DMS53 treated with DMSO at 0.1 percent for 48 hours (cell line): Measurements from ENCODE around the gene ZNF235.
"Not testable (repeated sequence)": the region's sequence is repeated elsewhere in the genome, so short reads cannot be mapped to it uniquely, and the experiment has no call there.

Experiments
- DNase-seq: peaks from one replicate; lab custom pipeline; 2025; ENCODE audit not compliant: unreplicated experiment; lab: John Stamatoyannopoulos, UW

ZNF235 gene

GRCh38 chr19:44304659-44305193 lies at the start of gene ZNF235:
Gene ZNF235 (minus strand): TSS chr19:44305025. CDS start chr19:44303404, 1,621 bp downstream.
- DNase-seq: peak; percentile 91

- DNase-seq: no peak
These were observed 41.7 kb upstream of the ZNF235 start for GRCh38 chr19:44346556-44346955.

- no peak for DNase-seq
These were observed 41.1 kb upstream of the ZNF235 start for GRCh38 chr19:44345959-44346358.

GRCh38 chr19:44344255-44344654 lies 39.4 kb upstream of the ZNF235 start:
- no peak for DNase-seq

- no peak for DNase-seq
These were observed 37.0 kb upstream of the ZNF235 start for GRCh38 chr19:44341794-44342193.

- DNase-seq: not testable (repeated sequence)
These were observed 29.8 kb upstream of the ZNF235 start for GRCh38 chr19:44334639-44335038.

GRCh38 chr19:44332145-44332544 lies 27.3 kb upstream of the ZNF235 start:
- no peak for DNase-seq

GRCh38 chr19:44315883-44316282 lies 11.1 kb upstream of the ZNF235 start:
- no peak for DNase-seq

GRCh38 chr19:44313231-44313630 lies 8.4 kb upstream of the ZNF235 start:
- DNase-seq: no peak

GRCh38 chr19:44308011-44308410 lies 3.2 kb upstream of the ZNF235 start:
- DNase-seq: no peak

- no peak for DNase-seq
These were observed 1.5 kb upstream of the ZNF235 start for GRCh38 chr19:44306283-44306682.

GRCh38 chr19:44305457-44305856 lies 632 bp upstream of the ZNF235 start:
- DNase-seq: no peak

GRCh38 chr19:44303976-44304568 lies 753 bp downstream of the ZNF235 start:
- no peak for DNase-seq

- no peak for DNase-seq
These were observed 1.5 kb downstream of the ZNF235 start for GRCh38 chr19:44303320-44303719.

- DNase-seq: no peak
These were observed 19.9 kb downstream of the ZNF235 start for GRCh38 chr19:44284968-44285367.

- DNase-seq: no peak
These were observed 22.0 kb downstream of the ZNF235 start for GRCh38 chr19:44282846-44283245.

GRCh38 chr19:44280916-44281315 lies 23.9 kb downstream of the ZNF235 start:
- no peak for DNase-seq

- no peak for DNase-seq
These were observed 26.6 kb downstream of the ZNF235 start for GRCh38 chr19:44278181-44278690.

- DNase-seq: no peak
These were observed 27.5 kb downstream of the ZNF235 start for GRCh38 chr19:44277331-44277730.

- DNase-seq: no peak
These were observed 44.0 kb downstream of the ZNF235 start for GRCh38 chr19:44260695-44261446.

- no peak for DNase-seq
These were observed 44.5 kb downstream of the ZNF235 start for GRCh38 chr19:44260343-44260681.

- DNase-seq: no peak
These were observed 45.9 kb downstream of the ZNF235 start for GRCh38 chr19:44258835-44259413.
